Measurements from ENCODE around the gene CGB1. TPM values are rescaled to one million over a fixed set of nuclear protein-coding genes. Genes with fewer than 3 reads are reported as not detected.

CGB1 gene
- total and polyA plus RNA-seq, 9 of the 15 experiments (the other 6 are each of a cell fraction or from before 2014, with no cell fraction given): not detected

DNA sequence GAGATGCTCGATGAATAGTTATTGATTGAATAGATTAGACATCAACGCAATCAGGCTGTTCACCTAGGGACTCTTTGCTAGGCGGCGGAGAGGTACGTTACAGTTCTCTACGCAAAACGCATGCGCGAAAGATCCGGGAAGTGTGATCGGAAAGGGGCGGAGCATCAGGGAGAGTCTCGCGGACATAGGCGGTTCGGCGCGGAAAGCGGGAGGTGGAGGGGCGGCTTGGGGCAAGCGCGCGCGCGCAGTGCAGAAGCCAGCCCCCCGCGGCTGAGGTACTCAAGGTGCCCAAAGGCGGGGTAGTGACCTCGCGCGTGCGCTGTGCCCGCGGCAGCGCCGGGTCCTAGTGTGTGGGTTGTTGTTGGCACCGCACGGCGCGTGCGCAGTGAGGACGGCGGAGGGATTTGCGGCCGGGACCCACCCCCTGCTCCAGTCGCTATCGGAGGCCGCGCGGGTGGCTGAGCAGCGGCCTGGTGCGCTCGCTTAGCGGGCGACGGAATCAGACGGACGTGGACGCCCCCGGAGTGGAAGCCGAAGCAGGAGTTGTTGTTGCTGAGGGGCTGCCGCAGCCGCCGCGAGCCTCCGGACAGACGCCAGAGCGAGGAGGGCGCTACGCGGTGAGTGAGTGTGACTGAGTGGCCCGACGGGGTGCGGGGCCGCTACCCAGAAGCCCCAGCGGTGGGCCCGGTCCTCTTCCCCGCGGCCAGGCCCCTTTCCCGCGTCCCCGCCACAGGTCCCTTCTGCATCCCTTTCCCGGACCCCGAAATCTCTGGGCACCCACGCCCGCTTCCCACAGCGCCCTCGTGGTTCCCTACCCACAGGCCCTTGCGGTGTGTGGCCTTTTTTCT is 48.5 kb upstream of the CGB1 start, which contains the start of gene SNRNP70 (continued):
- TF ChIP-seq, protein P1, sequence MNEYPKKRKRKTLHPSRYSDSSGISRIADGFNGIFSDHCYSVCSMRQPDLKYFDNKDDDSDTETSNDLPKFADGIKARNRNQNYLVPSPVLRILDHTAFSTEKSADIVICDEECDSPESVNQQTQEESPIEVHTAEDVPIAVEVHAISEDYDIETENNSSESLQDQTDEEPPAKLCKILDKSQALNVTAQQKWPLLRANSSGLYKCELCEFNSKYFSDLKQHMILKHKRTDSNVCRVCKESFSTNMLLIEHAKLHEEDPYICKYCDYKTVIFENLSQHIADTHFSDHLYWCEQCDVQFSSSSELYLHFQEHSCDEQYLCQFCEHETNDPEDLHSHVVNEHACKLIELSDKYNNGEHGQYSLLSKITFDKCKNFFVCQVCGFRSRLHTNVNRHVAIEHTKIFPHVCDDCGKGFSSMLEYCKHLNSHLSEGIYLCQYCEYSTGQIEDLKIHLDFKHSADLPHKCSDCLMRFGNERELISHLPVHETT (CRISPR knock-in tag; conservative IDR thresholded peaks at IDR 0.05 in 1 of 2, IDR thresholded peaks at IDR 0.05 in 1 of 2): peak in 1 of 2 experiments; percentile 83; a peak in 2 of 4 replicates
- TF ChIP-seq ELF4 (CRISPR knock-in tag; IDR thresholded peaks at IDR 0.05) (0 out of 2 replicates have a peak, but pooled peaks have one; percentile 64), ZBTB33 (CRISPR knock-in tag; IDR thresholded peaks at IDR 0.05) (0 out of 2 replicates have a peak, but pooled peaks have one; percentile 25), KAT7 (CRISPR knock-in tag; IDR thresholded peaks at IDR 0.05; ENCODE audit: borderline replicate concordance) (peak; percentile 66), ZNF263 (CRISPR knock-in tag; IDR thresholded peaks at IDR 0.05; ENCODE audit: borderline replicate concordance) (peak; percentile 44; the same call in 1 of the 2 replicates), PHF8 (IDR thresholded peaks at IDR 0.05; ENCODE audit: borderline replicate concordance, low read length) (peak; percentile 95), IRF2 (CRISPR knock-in tag; IDR thresholded peaks at IDR 0.05) (no peak), ZSCAN32 (CRISPR knock-in tag; IDR thresholded peaks at IDR 0.05) (0 out of 2 replicates have a peak, but pooled peaks have one; percentile 37), POLR2G (IDR thresholded peaks at IDR 0.05; ENCODE audit: low read depth, low read length) (peak; percentile 99), GATA2 (CRISPR knock-in tag; IDR thresholded peaks at IDR 0.05) (no peak), OTX1 (CRISPR knock-in tag; IDR thresholded peaks at IDR 0.05) (peak; percentile 75; the same call in 1 of the 2 replicates), KLF10 (CRISPR knock-in tag; IDR thresholded peaks at IDR 0.05) (no peak), SMAD4 (CRISPR knock-in tag; conservative IDR thresholded peaks at IDR 0.05) (peak; percentile 61), ETV5 (CRISPR knock-in tag; IDR thresholded peaks at IDR 0.05; ENCODE audit: low read depth) (no peak), ELF2 (CRISPR knock-in tag; IDR thresholded peaks at IDR 0.05) (no peak; the same call in 1 of the 2 replicates), MCM3 (IDR thresholded peaks at IDR 0.05) (no peak), HDAC6 (IDR thresholded peaks at IDR 0.05; ENCODE audit: low read depth, low read length) (no peak), MYC (IDR thresholded peaks at IDR 0.05; ENCODE audit: low read depth, low read length) (peak; percentile 81; the same call in 1 of the 2 replicates), MYC (CRISPR knock-in tag; IDR thresholded peaks at IDR 0.05; ENCODE audit: borderline replicate concordance, low read depth) (peak; percentile 91), C11orf30 (IDR thresholded peaks at IDR 0.05; ENCODE audit: low read depth) (peak; percentile 73)
- TF ChIP-seq, protein P2, sequence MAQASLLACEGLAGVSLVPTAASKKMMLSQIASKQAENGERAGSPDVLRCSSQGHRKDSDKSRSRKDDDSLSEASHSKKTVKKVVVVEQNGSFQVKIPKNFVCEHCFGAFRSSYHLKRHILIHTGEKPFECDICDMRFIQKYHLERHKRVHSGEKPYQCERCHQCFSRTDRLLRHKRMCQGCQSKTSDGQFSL (CRISPR knock-in tag; IDR thresholded peaks at IDR 0.05): peak; percentile 76; the same call in 1 of the 2 replicates
- TF ChIP-seq, protein P2 (tag; IDR thresholded peaks at IDR 0.05): 0 out of 4 replicates have a peak, but pooled peaks of 1 of the 2 experiments have one; percentile 33

Data from K562 (cell line).